Skeletal muscle tissue (tissue), 4 donors: ENCODE data around the gene GALM. TPM values are rescaled to one million over a fixed set of nuclear protein-coding genes. Genes with fewer than 3 reads are reported as not detected.

Source experiments
- H3K27ac ChIP-seq: one replicate; pipeline ENCODE4 v1.7.0; 2013; ENCODE audit warnings: mild to moderate bottlenecking, low read depth, low read length, inconsistent platforms
- H3K27me3 ChIP-seq, 3 donors: one replicate each; pipeline ENCODE4 v1.7.0; 2013; ENCODE audit warnings: low read length in 3 of 3; ENCODE audit not compliant: control insufficient read depth in 3 of 3, insufficient read depth in 3 of 3
- H3K36me3 ChIP-seq, 3 donors: one replicate each; pipeline ENCODE4 v1.7.0; 2013; ENCODE audit warnings: low read length in 3 of 3; ENCODE audit not compliant: control insufficient read depth in 3 of 3, insufficient read depth in 3 of 3
- H3K4me1 ChIP-seq, 3 donors: one replicate each; pipeline ENCODE4 v1.7.0; 2013; ENCODE audit warnings: low read length in 3 of 3, mild to moderate bottlenecking in 3 of 3; ENCODE audit not compliant: control insufficient read depth in 3 of 3, insufficient read depth in 3 of 3
- H3K4me3 ChIP-seq, 3 donors: one replicate each; pipeline ENCODE4 v1.7.0; 2013; ENCODE audit warnings: low read length in 3 of 3
- H3K9ac ChIP-seq, 3 donors: one replicate each; pipeline ENCODE4 v1.7.0; 2013; ENCODE audit warnings: low read length in 3 of 3, mild to moderate bottlenecking in 3 of 3, moderate library complexity in 2 of 3, low read depth in 1 of 3
- H3K9me3 ChIP-seq, 3 donors: one replicate each; pipeline ENCODE4 v1.7.0; 2013; ENCODE audit warnings: low read length in 3 of 3; ENCODE audit not compliant: control insufficient read depth in 3 of 3
- total RNA-seq: library from RNA; depleted of rRNA; stranded (reverse); fragments of >200 nt; gene quantifications from one replicate; pipeline ENCODE4 v1.2.3, GENCODE V29; 2014
- donor health status: Osteomylitis.

The GALM gene
- total RNA-seq, 1 donor from 2014 or later, result 18.3 TPM

DNA sequence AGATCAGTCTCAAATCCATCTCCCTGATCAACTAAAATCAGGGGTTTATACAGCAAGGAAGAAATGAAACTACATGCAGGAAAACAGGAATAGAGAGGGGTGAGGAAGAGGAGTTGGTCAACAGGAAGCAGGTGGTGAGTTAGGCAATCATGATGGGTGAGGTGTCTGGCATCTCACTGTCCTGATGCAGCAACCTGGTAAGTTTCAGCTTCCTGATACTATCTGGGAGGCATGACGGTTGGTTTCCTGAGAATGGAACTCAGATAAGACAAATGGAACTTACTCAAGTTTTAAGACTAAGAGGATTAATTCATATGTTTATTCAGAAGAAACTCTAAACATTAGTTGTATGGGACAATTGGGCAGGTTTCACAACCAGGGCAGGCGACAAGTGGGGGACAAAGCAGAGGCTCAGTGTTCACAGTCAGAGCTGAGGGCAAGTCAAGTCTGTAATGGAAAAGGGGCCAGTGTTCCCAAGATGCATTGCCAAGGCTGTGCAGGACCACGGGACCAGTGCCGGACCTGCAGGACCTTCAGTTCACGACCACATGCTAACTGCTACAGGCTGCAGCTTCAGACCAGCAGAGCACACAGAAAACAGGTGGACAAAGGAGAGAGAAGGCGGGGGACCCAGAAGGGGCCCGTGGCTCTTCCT is 17.7 kb upstream of the GALM start:
- H3K4me1 ChIP-seq, result peaks cover 0 to 5% (median 0%) of the 10 kb centered on the region in 3 donors
- H3K9ac ChIP-seq, result no peak overlapping the region
- H3K27me3 ChIP-seq, result no peaks in the 10 kb centered on the region
- H3K27ac ChIP-seq, result no peak overlapping the region
- no peak overlapping the region for H3K4me3 ChIP-seq
- no peaks in the 10 kb centered on the region for H3K36me3 ChIP-seq
- no peaks in the 10 kb centered on the region for H3K9me3 ChIP-seq

DNA sequence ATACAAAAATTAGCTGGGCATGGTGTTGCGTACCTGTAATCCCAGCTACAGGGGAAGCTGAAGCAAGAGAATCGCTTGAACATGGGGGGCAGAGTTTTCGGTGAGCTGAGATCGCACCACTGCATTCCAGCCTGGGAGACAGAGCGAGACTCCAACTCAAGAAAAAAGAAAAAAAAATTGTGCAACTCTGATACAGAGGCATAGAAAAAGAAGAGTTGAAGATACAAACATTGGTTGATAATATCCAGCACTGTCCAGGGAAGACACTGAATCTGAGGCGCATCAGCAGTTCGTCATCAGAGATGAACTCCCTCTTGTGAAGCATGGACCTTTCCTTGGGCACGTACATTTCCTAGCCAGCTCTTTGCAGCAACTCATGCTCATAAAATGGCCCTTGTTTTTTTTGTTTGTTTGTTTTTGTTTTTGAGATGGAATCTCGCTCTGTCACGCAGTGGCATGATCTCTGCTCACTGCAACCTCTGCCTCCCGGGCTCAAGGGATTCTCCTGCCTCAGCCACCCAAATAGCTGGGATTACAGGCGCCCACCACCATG is 16.7 kb upstream of the GALM start:
- no peak overlapping the region for H3K4me3 ChIP-seq
- no peaks in the 10 kb centered on the region for H3K9me3 ChIP-seq
- H3K4me1 ChIP-seq, result peaks cover 0 to 6% (median 0%) of the 10 kb centered on the region in 3 donors
- no peak overlapping the region for H3K27ac ChIP-seq
- H3K9ac ChIP-seq, result no peak overlapping the region
- no peaks in the 10 kb centered on the region for H3K27me3 ChIP-seq
- no peaks in the 10 kb centered on the region for H3K36me3 ChIP-seq

DNA sequence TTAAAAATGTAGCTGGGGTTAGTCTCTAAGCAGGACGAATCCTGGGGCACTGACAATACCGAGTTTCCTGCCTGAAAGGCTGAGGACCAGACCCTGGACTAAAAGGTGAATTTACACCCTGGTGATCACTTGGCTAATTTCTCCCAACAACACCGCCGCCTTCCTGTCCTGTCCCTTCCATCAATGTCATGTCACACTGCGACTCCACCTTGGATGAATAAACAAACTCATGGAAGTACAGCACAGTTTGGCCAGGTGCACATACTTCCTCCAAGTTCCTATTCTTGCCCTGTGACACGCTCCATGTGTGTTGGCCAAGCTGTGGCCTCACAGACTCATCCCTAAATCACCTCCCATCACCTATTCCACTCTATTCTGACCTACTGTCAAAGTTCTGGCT is 15.9 kb upstream of the GALM start:
- Histone ChIP-seq H3K36me3 (no peaks in the 10 kb centered on the region), H3K9me3 (no peaks in the 10 kb centered on the region), H3K27ac (no peak overlapping the region), H3K4me3 (no peak overlapping the region), H3K9ac (no peak overlapping the region), H3K4me1 (peaks cover 0 to 9% (median 0%) of the 10 kb centered on the region in 3 donors), H3K27me3 (no peaks in the 10 kb centered on the region)

DNA sequence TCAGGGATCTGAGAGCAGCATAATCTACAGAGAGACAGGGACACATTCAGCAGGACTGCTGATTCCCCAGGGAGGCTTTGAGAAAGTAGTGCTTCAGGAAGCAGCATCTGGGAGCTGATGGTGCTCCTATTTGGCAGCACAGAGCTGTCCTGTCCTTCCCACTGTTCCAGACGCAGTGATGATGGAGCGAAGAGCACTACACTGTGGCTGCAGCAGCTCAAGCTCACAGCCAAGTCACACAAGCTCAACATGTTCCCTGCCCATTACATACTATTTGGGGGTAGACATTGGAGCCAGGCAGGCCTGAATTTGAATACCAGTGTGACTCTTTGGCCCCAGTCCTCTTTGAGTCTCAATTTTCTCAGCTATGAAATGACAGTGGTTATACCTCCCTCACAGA is 15.2 kb upstream of the GALM start:
- Histone ChIP-seq H3K9me3 (no peaks in the 10 kb centered on the region), H3K4me1 (peaks cover 0 to 9% (median 0%) of the 10 kb centered on the region in 3 donors), H3K27me3 (no peaks in the 10 kb centered on the region), H3K4me3 (no peak overlapping the region), H3K27ac (no peak overlapping the region), H3K36me3 (no peaks in the 10 kb centered on the region), H3K9ac (no peak overlapping the region)

DNA sequence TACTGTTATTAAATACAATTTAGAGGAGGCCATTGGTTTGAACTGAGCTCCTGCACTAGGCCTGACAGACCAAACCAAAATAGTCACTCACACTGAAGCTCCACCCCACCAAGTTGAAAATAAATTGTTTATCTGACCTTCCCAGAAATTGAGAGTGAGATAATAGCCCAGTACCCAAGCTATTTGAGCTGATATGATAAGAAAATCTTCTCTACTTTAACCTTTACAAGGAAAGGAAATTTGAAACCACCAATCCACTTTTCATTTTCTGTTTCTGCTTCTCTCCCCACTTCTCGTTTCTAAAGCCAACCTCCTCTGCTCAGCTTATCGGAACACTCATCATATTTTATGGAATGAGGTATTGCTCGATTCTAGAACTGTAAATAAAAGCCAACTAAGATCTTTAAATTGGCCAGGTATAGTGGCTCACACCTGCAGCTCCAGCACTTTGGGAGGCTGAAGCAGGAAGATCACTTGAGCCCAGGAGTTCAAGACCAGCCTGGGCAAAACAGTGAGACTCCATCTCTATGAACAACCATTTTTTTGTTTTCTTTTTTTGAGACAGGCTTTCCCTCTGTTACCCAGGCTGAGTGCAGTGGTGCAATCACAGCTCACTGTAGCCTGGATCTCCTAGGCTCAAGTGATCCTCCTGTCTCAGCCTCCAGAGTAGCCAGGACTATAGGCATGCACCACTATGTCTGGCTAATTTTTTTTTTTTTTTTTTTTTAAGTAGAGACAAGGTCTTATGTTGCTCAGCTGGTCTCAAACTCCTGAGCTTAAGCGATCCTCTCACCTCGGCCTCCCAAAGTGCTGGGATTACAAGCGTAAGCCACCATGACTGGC is 13.3 kb upstream of the GALM start:
- Histone ChIP-seq H3K27me3 (no peaks in the 10 kb centered on the region), H3K4me3 (no peak overlapping the region), H3K9me3 (no peaks in the 10 kb centered on the region), H3K36me3 (no peaks in the 10 kb centered on the region), H3K27ac (no peak overlapping the region), H3K9ac (no peak overlapping the region), H3K4me1 (peaks cover 0 to 9% (median 0%) of the 10 kb centered on the region in 3 donors)

DNA sequence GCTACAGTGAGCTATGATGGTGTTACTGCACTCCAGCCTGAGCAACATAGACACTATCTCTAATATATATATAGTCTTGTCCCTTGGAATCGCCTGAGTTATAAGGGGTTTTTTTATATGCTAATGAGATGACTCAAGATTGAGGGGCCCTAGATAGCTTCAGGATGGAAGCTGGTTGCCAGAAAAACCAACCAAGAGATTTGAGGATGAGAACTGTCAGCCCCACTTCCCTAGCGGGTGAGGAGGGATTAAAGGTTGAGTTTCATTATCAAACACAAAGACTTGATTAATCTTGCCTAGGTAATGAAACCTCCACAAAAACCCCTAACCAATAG is 12.6 kb upstream of the GALM start:
- H3K4me1 ChIP-seq, result peaks cover 0 to 9% (median 0%) of the 10 kb centered on the region in 3 donors
- no peaks in the 10 kb centered on the region for H3K27me3 ChIP-seq
- no peaks in the 10 kb centered on the region for H3K9me3 ChIP-seq
- H3K9ac ChIP-seq, result no peak overlapping the region
- H3K36me3 ChIP-seq, result no peaks in the 10 kb centered on the region
- no peak overlapping the region for H3K27ac ChIP-seq
- H3K4me3 ChIP-seq, result no peak overlapping the region

DNA sequence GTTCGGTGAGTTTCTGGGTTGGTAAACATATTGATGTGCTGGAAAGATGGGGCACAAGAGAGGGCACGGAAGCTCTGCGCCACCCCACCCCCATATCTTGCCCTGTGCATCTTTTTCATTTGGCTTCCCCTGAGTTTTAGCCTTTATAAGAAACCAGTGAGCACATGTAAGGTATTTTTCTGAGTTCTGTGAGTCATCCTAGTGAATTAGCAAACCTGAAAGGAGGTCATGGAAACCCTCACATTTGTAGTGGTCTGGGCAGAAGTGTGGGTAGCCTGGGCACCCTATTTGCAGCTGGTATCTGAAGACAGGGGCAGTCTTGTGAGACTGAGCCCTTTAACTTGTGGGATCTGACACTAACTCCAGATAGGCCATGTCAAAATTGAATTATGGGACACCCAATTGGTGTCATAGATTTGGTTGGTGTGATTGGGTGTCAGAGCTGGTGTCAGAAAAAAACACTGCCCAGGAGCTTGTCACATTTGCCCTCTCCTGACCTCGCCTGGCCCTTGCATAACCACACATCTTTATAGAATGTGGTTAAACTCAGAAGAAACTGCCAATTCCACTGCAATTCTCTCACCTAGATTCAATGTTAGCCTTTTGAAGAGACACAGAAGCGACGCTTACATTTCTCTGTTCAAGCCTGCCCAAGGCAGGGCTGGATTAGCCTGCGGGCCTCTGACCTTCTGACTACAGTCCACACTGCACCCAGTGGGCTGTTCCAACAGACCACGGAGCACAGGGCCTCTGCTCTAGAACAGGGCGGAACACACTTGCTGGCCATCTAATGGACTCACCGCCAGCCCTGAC is 12.0 kb upstream of the GALM start:
- H3K27ac ChIP-seq, result no peak overlapping the region
- no peak overlapping the region for H3K9ac ChIP-seq
- no peak overlapping the region for H3K4me3 ChIP-seq
- no peaks in the 10 kb centered on the region for H3K27me3 ChIP-seq
- H3K36me3 ChIP-seq, result no peaks in the 10 kb centered on the region
- no peaks in the 10 kb centered on the region for H3K9me3 ChIP-seq
- H3K4me1 ChIP-seq, result peaks cover 0 to 9% (median 0%) of the 10 kb centered on the region in 3 donors

DNA sequence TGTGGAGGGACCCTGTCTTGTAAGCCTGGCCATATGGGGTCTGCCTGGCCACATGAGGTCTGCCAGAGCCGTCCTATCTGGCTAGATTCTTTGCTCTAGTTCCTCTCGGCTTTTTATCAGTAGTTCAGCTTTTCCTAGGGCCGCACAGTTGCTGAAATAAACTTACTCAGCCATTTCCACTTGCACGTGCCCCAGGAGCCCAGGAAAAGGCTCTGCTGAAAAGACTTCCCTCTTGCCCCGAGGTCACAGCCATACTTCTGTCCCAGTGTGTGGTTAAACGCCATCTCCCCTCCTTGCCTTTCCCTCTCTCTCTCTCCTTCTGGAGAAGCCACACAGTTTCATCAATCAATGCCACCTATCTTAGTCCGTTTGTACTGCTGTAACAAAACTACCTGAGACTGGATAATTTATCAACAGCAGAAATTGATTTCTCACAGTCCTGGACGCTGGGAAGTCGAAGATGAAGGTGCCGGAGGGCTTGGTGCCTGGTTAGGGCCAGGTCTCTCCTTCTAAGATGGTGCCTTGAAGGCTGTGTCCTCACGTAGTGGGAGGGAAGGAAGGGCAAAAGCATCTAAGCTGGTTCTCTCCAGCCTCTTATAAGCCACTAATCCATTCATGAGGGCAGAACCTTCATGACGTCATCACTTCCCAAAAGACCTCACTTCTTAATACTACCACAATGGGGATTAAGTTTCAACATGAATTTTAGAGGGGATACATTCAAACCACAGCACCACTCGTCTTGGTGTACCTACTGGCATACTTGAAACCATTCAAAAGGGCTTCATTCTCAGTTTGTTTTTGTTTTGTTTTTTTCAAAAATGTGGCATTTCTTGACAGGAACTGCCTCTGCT is 11.2 kb upstream of the GALM start:
- no peak overlapping the region for H3K9ac ChIP-seq
- no peak overlapping the region for H3K4me3 ChIP-seq
- H3K27ac ChIP-seq, result no peak overlapping the region
- no peaks in the 10 kb centered on the region for H3K27me3 ChIP-seq
- no peaks in the 10 kb centered on the region for H3K36me3 ChIP-seq
- no peaks in the 10 kb centered on the region for H3K9me3 ChIP-seq
- peaks cover 0 to 9% (median 0%) of the 10 kb centered on the region in 3 donors for H3K4me1 ChIP-seq

DNA sequence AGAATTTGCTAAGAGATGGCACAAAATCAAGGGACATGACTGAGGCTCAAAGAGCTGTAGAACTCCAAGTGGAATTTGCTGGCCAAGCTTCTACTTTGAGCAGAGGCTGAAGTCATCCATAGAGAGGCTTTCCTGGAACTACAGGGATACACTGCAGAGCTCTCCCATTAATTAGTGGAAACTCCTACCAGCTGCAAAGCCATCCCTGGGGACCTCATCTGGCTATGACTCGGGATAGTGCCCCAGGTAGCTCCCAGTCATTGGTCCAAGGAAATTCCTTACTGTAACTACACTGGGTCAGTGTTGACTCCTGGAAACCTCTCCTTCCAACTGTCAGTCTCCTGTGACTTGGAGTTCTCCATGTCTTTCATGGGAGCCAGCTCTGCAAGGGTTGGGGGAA is 10.5 kb upstream of the GALM start:
- H3K4me1 ChIP-seq, result peaks cover 0 to 9% (median 0%) of the 10 kb centered on the region in 3 donors
- H3K27ac ChIP-seq, result no peak overlapping the region
- no peak overlapping the region for H3K9ac ChIP-seq
- H3K4me3 ChIP-seq, result no peak overlapping the region
- H3K36me3 ChIP-seq, result no peaks in the 10 kb centered on the region
- H3K9me3 ChIP-seq, result no peaks in the 10 kb centered on the region
- no peaks in the 10 kb centered on the region for H3K27me3 ChIP-seq
